Measurements from ENCODE around the gene KCNMB3.
"Not testable (repeated sequence)": the region's sequence is repeated elsewhere in the genome, so short reads cannot be mapped to it uniquely, and the experiment has no call there.

Gene KCNMB3

GRCh38 chr3:179265092-179265491 lies 14.2 kb upstream of the KCNMB3 start:
- DNase-seq (ENCODE audit: low read depth in 2 of 2): no peak
- TF ChIP-seq CTCF (IDR thresholded peaks at IDR 0.05; ENCODE audit: low read depth, low read length): no peak
- H3K4me3 ChIP-seq (replicated peaks in 1 of 2; ENCODE audit: low read depth in 2 of 2, low read length in 2 of 2): no peak overlapping the region

GRCh38 chr3:179264449-179264848 lies 13.5 kb upstream of the KCNMB3 start:
- H3K4me3 ChIP-seq (replicated peaks in 1 of 2; ENCODE audit: low read depth in 2 of 2, low read length in 2 of 2): no peak overlapping the region
- no peak for DNase-seq (ENCODE audit: low read depth in 2 of 2)
- TF ChIP-seq CTCF (IDR thresholded peaks at IDR 0.05; ENCODE audit: low read depth, low read length): no peak

- H3K4me3 ChIP-seq (replicated peaks in 1 of 2; ENCODE audit: low read depth in 2 of 2, low read length in 2 of 2): no peak overlapping the region
- no peak for DNase-seq (ENCODE audit: low read depth in 2 of 2)
- no peak for TF ChIP-seq CTCF (IDR thresholded peaks at IDR 0.05; ENCODE audit: low read depth, low read length)
These were observed 12.2 kb upstream of the KCNMB3 start for GRCh38 chr3:179263134-179263533.

GRCh38 chr3:179260949-179261765 lies 10.2 kb upstream of the KCNMB3 start:
- peak overlapping the region; percentile 55 to 59 for H3K4me3 ChIP-seq (replicated peaks in 1 of 2; ENCODE audit: low read depth in 2 of 2, low read length in 2 of 2)
- TF ChIP-seq CTCF (IDR thresholded peaks at IDR 0.05; ENCODE audit: low read depth, low read length): no peak
- peak; percentile 57 to 72 for DNase-seq (ENCODE audit: low read depth in 2 of 2)

GRCh38 chr3:179259959-179260756 lies 9.2 kb upstream of the KCNMB3 start:
- H3K4me3 ChIP-seq (replicated peaks in 1 of 2; ENCODE audit: low read depth in 2 of 2, low read length in 2 of 2); DNase-seq (ENCODE audit: low read depth in 2 of 2): not testable (repeated sequence)

- no peak for DNase-seq (ENCODE audit: low read depth in 2 of 2)
- TF ChIP-seq CTCF (IDR thresholded peaks at IDR 0.05; ENCODE audit: low read depth, low read length): no peak
These were observed 7.9 kb upstream of the KCNMB3 start for GRCh38 chr3:179258820-179259219.

GRCh38 chr3:179257742-179258141 lies 6.8 kb upstream of the KCNMB3 start:
- not testable (repeated sequence) for DNase-seq (ENCODE audit: low read depth in 2 of 2); H3K4me3 ChIP-seq (replicated peaks in 1 of 2; ENCODE audit: low read depth in 2 of 2, low read length in 2 of 2)

More at GRCh38 chr3:179258820-179259219, 7.9 kb upstream of the KCNMB3 start:
- no peak overlapping the region for H3K4me3 ChIP-seq (replicated peaks in 1 of 2; ENCODE audit: low read depth in 2 of 2, low read length in 2 of 2)
